Endothelial cell of umbilical vein (primary cell): ENCODE data around the gene NAT10. TPM values are rescaled to one million over a fixed set of nuclear protein-coding genes. Genes with fewer than 3 reads are reported as not detected.

Source experiments
- BruUV-seq: library from RNA; stranded (reverse); fragments of 400-500 nt; replicated peaks from 2 replicates; lab custom pipeline; 2021; lab: Mats Ljungman, UMichigan
- CTCF ChIA-PET: fragments of 300-600, 350-600 bp; sonication (Branson Sonifier 250); formaldehyde crosslinking; loops from one replicate; lab custom pipeline; 2021; ENCODE audit warnings: antibody characterized with exemption, inconsistent platforms; lab: Charles Lee
- POLR2A ChIA-PET: fragments of 300-600, 350-600 bp; sonication (Branson Sonifier 250); formaldehyde crosslinking; loops from one replicate; lab custom pipeline; 2021; ENCODE audit warnings: antibody characterized with exemption, inconsistent platforms; lab: Charles Lee
- DNase-seq: peaks from one replicate; pipeline ENCODE4 v3.0.0-alpha.2; 2011; ENCODE audit warnings: low read depth, low spot score
- FAIRE-seq: peaks from 2 replicates; lab custom pipeline; 2011; peaks lifted over from hg19 to GRCh38; lab: Jason Lieb, UNC
- H2AFZ ChIP-seq: 2 replicates; pipeline ENCODE4 v1.6.0; 2012; ENCODE audit warnings: low read depth, low read length, control low read depth, inconsistent platforms
- H3K27ac ChIP-seq: 2 replicates; pipeline ENCODE4 v1.5.1; 2011; ENCODE audit warnings: low read depth, mild to moderate bottlenecking, control low read depth, low read length, moderate library complexity; ENCODE audit not compliant: insufficient read depth
- H3K27me3 ChIP-seq, 2 experiments: 2 replicates each; pipeline versions ENCODE4 v1.6.0 to v1.6.1; 2011; ENCODE audit warnings: low read length in 2 of 2, mixed read lengths in 1 of 2; ENCODE audit not compliant: control insufficient read depth in 2 of 2, insufficient read depth in 2 of 2
- H3K36me3 ChIP-seq, 2 experiments: 2 replicates in 1 of 2; 3 replicates in 1 of 2; pipeline ENCODE4 v1.5.1; 2011; ENCODE audit warnings: low read length in 2 of 2, mild to moderate bottlenecking in 1 of 2, moderate library complexity in 1 of 2; ENCODE audit not compliant: control insufficient read depth in 2 of 2, insufficient read depth in 2 of 2; ENCODE audit errors: extremely low read depth in 1 of 2
- H3K4me1 ChIP-seq: 3 replicates; pipeline ENCODE4 v1.5.1; 2011; ENCODE audit warnings: mild to moderate bottlenecking, low read length; ENCODE audit not compliant: control insufficient read depth, insufficient read depth; ENCODE audit errors: extremely low read depth
- H3K4me2 ChIP-seq: 2 replicates; pipeline ENCODE4 v1.6.1; 2011; ENCODE audit warnings: low read length, control low read depth, mixed read lengths; ENCODE audit not compliant: insufficient read depth
- H3K4me3 ChIP-seq, 3 experiments: fragments of 200-600 bp in 1 of 3; sonication (generic), shearing (Covaris generic) in 1 of 3; replicated peaks in 1 of 3; 2 replicates each; pipeline ENCODE4 v1.5.1; 2011 to 2016; ENCODE audit warnings: control low read depth in 3 of 3, low read length in 3 of 3, mild to moderate bottlenecking in 2 of 3, inconsistent platforms in 1 of 3, low read depth in 1 of 3, moderate library complexity in 1 of 3; ENCODE audit not compliant: insufficient read depth in 1 of 3
- H3K79me2 ChIP-seq: 2 replicates; pipeline ENCODE4 v1.6.0; 2012; ENCODE audit warnings: low read length, inconsistent platforms; ENCODE audit not compliant: control insufficient read depth, insufficient read depth
- H3K9ac ChIP-seq: replicated peaks from 2 replicates; pipeline ENCODE3; 2011; ENCODE audit warnings: low read length, control low read depth; ENCODE audit not compliant: insufficient read depth; ENCODE audit errors: extremely low read depth
- H3K9me1 ChIP-seq: replicated peaks from 3 replicates; pipeline ENCODE4 v1.6.0; 2011; ENCODE audit warnings: mild to moderate bottlenecking, low read length; ENCODE audit not compliant: control insufficient read depth, insufficient read depth; ENCODE audit errors: extremely low read depth
- H3K9me3 ChIP-seq: replicated peaks from 2 replicates; pipeline ENCODE4 v1.5.1; 2012; ENCODE audit warnings: low read length, inconsistent platforms; ENCODE audit not compliant: control insufficient read depth, insufficient read depth
- H4K20me1 ChIP-seq: replicated peaks from 2 replicates; pipeline ENCODE3; 2011; ENCODE audit warnings: mild to moderate bottlenecking, low read length; ENCODE audit not compliant: control insufficient read depth, insufficient read depth; ENCODE audit errors: extremely low read depth
- EZH2 ChIP-seq: IDR thresholded peaks from 2 replicates; pipeline ENCODE4 v1.6.1; 2012; ENCODE audit warnings: borderline replicate concordance, low read depth, mild to moderate bottlenecking, moderate library complexity, low read length, inconsistent platforms; ENCODE audit not compliant: severe bottlenecking
- FOS ChIP-seq: IDR thresholded peaks from 2 replicates; pipeline ENCODE4 v1.6.1; 2011; ENCODE audit warnings: mild to moderate bottlenecking, low read length, moderate library complexity, borderline replicate concordance; ENCODE audit not compliant: insufficient read depth
- GATA2 ChIP-seq: IDR thresholded peaks from 2 replicates; pipeline ENCODE4 v1.7.0; 2011; ENCODE audit warnings: low read depth, mild to moderate bottlenecking, moderate library complexity, mixed read lengths, low read length; ENCODE audit not compliant: insufficient read length, insufficient read depth
- JUN ChIP-seq: IDR thresholded peaks from 2 replicates; pipeline ENCODE4 v1.6.1; 2011; ENCODE audit warnings: borderline replicate concordance, low read depth; ENCODE audit not compliant: insufficient read length, insufficient read depth
- MYC ChIP-seq: IDR thresholded peaks from one replicate; pipeline ENCODE4 v1.6.1; 2011; ENCODE audit warnings: mild to moderate bottlenecking, low read depth, low read length
- POLR2A ChIP-seq: IDR thresholded peaks from 2 replicates; pipeline ENCODE4 v1.6.1; 2012; ENCODE audit warnings: low read depth, mild to moderate bottlenecking, control low read depth, low read length
- POLR2AphosphoS5 ChIP-seq: IDR thresholded peaks from 2 replicates; pipeline ENCODE4 v1.6.1; 2012; ENCODE audit warnings: low read depth, mild to moderate bottlenecking, control low read depth, low read length, moderate library complexity; ENCODE audit not compliant: insufficient read depth
- dilution Hi-C: fragments of 300-500 bp; cut with MboI; formaldehyde crosslinking; loops from one replicate; pipeline ENCODE4 v1.15.0; 2019; ENCODE audit warnings: low sequenced_read_pairs; ENCODE audit not compliant: extremely low pct_ligation_motif_present
- intact Hi-C: fragments of 100-400 bp; cut with micrococcal nuclease; formaldehyde crosslinking; loops from one replicate; pipeline ENCODE4 v1.10.0; 2022
- polyA plus RNA-seq, 4 experiments: library from polyadenylated mRNA; depleted of rRNA in 3 of 4; stranded (reverse) in 3 of 4; unstranded in 1 of 4; fragments of >200 nt; gene quantifications; 2 replicates each; pipeline versions ENCODE4 v1.2.1 to v1.2.3, GENCODE V29; 2011 to 2012; ENCODE audit warnings: missing spikeins in 1 of 4
- total RNA-seq: library from RNA; stranded (reverse); gene quantifications from 2 replicates; pipeline ENCODE4 v1.2.3, GENCODE V29; 2021
- TF ChIP-seq, protein P1 (sequence below), 2 donors: IDR thresholded peaks; 1 replicate in 1 of 2; 2 replicates in 1 of 2; pipeline ENCODE4 v1.5.1; 2011; ENCODE audit warnings: low read length in 2 of 2, mild to moderate bottlenecking in 2 of 2, moderate library complexity in 2 of 2, control low read depth in 1 of 2, inconsistent platforms in 1 of 2, low read depth in 1 of 2; ENCODE audit not compliant: insufficient read depth in 1 of 2; ENCODE audit errors: extremely low read depth in 1 of 2
- TF ChIP-seq, protein P2 (sequence below): IDR thresholded peaks from 2 replicates; pipeline ENCODE4 v1.6.1; 2011; ENCODE audit not compliant: insufficient read depth, insufficient read length

NAT10 gene
- total and polyA plus RNA-seq, 2 donors (not counting 3 experiments of a cell fraction or from before 2014, with no cell fraction given) = 32.0 to 57.6 TPM

DNA sequence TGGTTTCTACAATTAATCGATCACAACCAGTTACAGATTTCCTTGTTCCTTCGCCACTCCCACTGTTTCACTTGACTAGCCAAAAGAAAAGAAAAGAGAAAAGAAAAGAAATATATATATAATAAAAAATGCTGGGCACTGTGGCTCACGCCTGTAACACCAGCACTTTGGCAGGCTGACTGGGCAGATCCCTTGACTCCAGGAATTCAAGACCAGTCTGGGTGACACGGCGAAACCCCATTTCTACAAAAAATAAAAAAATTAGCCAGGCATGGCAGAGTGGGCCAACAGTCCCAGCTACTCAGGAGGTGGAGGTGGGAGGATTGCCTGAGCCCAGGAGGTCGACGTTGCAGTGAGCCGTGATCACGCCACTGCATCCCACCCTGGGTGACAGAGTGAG lies 83.8 kb downstream of the NAT10 start:
- Histone ChIP-seq H4K20me1 (no peaks in the 10 kb centered on the region), H3K36me3 (no peaks in the 10 kb centered on the region), H2AFZ (no peak overlapping the region), H3K4me2 (no peak overlapping the region), H3K9me3 (no peaks in the 10 kb centered on the region), H3K4me3 (no peak overlapping the region), H3K4me1 (no peaks in the 10 kb centered on the region), H3K79me2 (no peaks in the 10 kb centered on the region), H3K27ac (no peak overlapping the region), H3K9ac (no peak overlapping the region), H3K27me3 (peaks cover 2 to 3% of the 10 kb centered on the region in 2 experiments), H3K9me1 (no peaks in the 10 kb centered on the region)
- TF ChIP-seq, protein P1, sequence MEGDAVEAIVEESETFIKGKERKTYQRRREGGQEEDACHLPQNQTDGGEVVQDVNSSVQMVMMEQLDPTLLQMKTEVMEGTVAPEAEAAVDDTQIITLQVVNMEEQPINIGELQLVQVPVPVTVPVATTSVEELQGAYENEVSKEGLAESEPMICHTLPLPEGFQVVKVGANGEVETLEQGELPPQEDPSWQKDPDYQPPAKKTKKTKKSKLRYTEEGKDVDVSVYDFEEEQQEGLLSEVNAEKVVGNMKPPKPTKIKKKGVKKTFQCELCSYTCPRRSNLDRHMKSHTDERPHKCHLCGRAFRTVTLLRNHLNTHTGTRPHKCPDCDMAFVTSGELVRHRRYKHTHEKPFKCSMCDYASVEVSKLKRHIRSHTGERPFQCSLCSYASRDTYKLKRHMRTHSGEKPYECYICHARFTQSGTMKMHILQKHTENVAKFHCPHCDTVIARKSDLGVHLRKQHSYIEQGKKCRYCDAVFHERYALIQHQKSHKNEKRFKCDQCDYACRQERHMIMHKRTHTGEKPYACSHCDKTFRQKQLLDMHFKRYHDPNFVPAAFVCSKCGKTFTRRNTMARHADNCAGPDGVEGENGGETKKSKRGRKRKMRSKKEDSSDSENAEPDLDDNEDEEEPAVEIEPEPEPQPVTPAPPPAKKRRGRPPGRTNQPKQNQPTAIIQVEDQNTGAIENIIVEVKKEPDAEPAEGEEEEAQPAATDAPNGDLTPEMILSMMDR (IDR thresholded peaks at IDR 0.05; ENCODE audit: extremely low read depth in 1 of 2, insufficient read depth in 1 of 2, low read depth in 1 of 2, low read length in 2 of 2) = no peak
- TF ChIP-seq, protein P2, sequence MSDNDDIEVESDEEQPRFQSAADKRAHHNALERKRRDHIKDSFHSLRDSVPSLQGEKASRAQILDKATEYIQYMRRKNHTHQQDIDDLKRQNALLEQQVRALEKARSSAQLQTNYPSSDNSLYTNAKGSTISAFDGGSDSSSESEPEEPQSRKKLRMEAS = no peak
- TF ChIP-seq EZH2 (no peak), MYC (no peak), FOS (no peak), POLR2AphosphoS5 (no peak), POLR2A (no peak), GATA2 (no peak), JUN (no peak)
- POLR2A ChIA-PET = no interaction called here
- intact Hi-C loops = no loop called here
- FAIRE-seq (no peak), DNase-seq (no peak)
- CTCF ChIA-PET = interaction anchor here (3.3 kb wide), 1 partner anchor 15 kb away, joined by 20 read pairs; no protein-coding TSS in a partner anchor
- BruUV-seq = no TSS peak
- dilution Hi-C loops = no loop called here
